Bronchial epithelial cell (primary cell): ENCODE measurements around the gene MMEL1. TPM values are rescaled to one million over a fixed set of nuclear protein-coding genes. Genes with fewer than 3 reads are reported as not detected.

Source experiments
- DNase-seq: peaks from one replicate; pipeline ENCODE4 v3.0.0-alpha.2; 2010; ENCODE audit warnings: low read depth
- FAIRE-seq: peaks from 2 replicates; lab custom pipeline; 2011; peaks lifted over from hg19 to GRCh38; lab: Jason Lieb, UNC
- H3K27me3 ChIP-seq: 2 replicates; pipeline ENCODE4 v1.5.1; 2011; ENCODE audit warnings: low read length; ENCODE audit not compliant: control insufficient read depth, insufficient read depth
- H3K36me3 ChIP-seq: 2 replicates; pipeline ENCODE4 v1.5.1; 2011; ENCODE audit warnings: low read length; ENCODE audit not compliant: control insufficient read depth, insufficient read depth
- H3K4me3 ChIP-seq: 2 replicates; pipeline ENCODE4 v1.5.1; 2011; ENCODE audit warnings: mild to moderate bottlenecking, low read depth, low read length, control low read depth
- total RNA-seq: library from RNA; depleted of rRNA; stranded (reverse); fragments of >200 nt; gene quantifications from 2 replicates; pipeline ENCODE4 v1.2.1, GENCODE V29; 2014
- TF ChIP-seq, protein P1 (sequence below): IDR thresholded peaks from 2 replicates; pipeline ENCODE4 v1.5.1; 2011; ENCODE audit warnings: mild to moderate bottlenecking, moderate library complexity, low read length, control low read depth, inconsistent platforms; ENCODE audit not compliant: insufficient read depth, severe bottlenecking

Gene MMEL1
- total RNA-seq, 1 donor from 2014 or later: not detected

- no peaks in the 10 kb centered on the region for H3K36me3 ChIP-seq
- FAIRE-seq (no peak), DNase-seq (peak; percentile 59)
- TF ChIP-seq, protein P1, sequence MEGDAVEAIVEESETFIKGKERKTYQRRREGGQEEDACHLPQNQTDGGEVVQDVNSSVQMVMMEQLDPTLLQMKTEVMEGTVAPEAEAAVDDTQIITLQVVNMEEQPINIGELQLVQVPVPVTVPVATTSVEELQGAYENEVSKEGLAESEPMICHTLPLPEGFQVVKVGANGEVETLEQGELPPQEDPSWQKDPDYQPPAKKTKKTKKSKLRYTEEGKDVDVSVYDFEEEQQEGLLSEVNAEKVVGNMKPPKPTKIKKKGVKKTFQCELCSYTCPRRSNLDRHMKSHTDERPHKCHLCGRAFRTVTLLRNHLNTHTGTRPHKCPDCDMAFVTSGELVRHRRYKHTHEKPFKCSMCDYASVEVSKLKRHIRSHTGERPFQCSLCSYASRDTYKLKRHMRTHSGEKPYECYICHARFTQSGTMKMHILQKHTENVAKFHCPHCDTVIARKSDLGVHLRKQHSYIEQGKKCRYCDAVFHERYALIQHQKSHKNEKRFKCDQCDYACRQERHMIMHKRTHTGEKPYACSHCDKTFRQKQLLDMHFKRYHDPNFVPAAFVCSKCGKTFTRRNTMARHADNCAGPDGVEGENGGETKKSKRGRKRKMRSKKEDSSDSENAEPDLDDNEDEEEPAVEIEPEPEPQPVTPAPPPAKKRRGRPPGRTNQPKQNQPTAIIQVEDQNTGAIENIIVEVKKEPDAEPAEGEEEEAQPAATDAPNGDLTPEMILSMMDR: peak; percentile 98
- H3K4me3 ChIP-seq: no peak overlapping the region
- H3K27me3 ChIP-seq: no peaks in the 10 kb centered on the region
These were observed 84.7 kb downstream of the MMEL1 start for GRCh38 chr1:2548068-2548589.

GRCh38 chr1:2547210-2548067, 85.4 kb downstream of the MMEL1 start:
- no peaks in the 10 kb centered on the region for H3K36me3 ChIP-seq
- FAIRE-seq: no peak
- peak overlapping the region; percentile 40 for H3K4me3 ChIP-seq
- no peaks in the 10 kb centered on the region for H3K27me3 ChIP-seq
- DNase-seq: no peak
- TF ChIP-seq, protein P1: no peak

DNA sequence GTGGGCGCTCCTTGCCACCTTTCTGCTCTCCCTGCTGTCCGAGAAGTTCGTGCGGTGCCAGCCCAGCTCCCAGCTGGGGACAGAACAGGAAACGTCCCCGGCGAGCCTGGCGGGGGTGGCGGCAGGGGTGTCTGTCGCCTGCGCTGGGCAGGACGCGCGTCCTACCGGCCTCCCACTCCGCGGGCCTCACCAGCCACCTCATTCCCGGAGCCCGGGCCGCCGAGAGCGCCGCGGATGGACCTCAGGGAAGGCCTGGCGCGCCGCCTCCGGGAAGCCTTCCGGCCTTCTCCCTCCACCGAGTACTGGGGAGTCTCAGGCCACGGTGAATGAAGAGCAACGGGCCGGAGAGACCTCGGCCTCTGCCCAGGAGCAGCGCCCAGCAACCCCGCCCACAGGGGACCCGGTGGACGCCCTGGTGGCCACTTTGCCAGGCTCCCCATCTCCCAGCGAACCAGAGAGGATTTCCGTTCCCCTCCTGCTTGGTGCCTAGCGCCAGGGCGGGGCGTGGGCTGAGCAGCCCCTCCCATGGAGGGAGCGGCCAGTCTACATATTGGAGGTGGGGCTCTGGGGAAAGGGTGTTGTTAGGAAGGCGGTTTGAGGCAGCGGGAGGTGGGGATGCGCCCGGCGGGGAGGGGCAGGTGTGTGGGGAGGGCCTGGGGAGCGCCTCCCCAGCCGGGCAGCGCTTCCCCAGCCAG, 86.2 kb downstream of the MMEL1 start:
- no peak for FAIRE-seq

GRCh38 chr1:2545754-2546514, 86.9 kb downstream of the MMEL1 start:
- TF ChIP-seq, protein P1: no peak
- FAIRE-seq (no peak), DNase-seq (peak; percentile 45)
- Histone ChIP-seq H3K4me3 (peak overlapping the region; percentile 40), H3K36me3 (no peaks in the 10 kb centered on the region), H3K27me3 (no peaks in the 10 kb centered on the region)

More for the DNA sequence above, 86.2 kb downstream of the MMEL1 start:
- Histone ChIP-seq H3K27me3 (no peaks in the 10 kb centered on the region), H3K4me3 (peak overlapping the region; percentile 40), H3K36me3 (no peaks in the 10 kb centered on the region)
- DNase-seq: peak; percentile 72
- TF ChIP-seq, protein P1: no peak

DNA sequence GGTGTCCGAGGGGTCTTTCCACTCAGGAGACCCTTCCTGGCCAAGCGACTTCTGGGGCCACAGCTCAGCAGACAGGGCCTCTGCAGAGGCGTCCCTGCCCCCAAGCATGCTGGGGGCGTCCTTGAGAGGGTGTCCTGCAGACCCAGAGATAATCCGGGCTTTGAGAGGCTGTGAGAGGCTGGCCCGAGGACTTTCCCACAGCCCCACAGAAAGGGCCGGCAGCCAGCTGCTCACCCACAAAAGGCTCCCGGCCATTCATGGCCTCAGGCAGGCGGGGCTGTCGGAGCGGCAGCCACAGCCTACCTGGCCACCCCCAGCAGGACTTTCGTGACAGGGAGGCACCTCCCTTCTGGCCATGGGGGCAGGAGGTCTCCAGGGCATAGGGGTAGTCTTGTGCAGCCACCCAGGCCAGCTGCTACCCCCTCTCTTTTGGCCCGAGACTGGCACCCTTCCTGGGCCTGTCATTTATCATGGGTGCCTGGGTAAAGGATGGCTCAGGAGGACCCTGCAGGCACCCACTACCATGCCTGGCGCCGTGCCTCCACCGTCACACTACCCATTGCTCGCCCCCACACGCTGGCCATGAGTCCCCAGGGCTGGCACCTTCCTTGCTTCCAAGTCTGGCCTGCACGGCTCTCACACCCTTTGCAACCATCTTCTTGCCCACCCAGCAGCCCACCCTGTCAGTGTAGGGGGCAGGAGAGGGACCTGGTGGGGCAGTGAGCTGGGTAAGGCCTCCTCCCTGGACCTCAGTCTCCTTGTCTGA, 87.8 kb downstream of the MMEL1 start:
- Histone ChIP-seq H3K4me3 (no peak overlapping the region), H3K36me3 (no peaks in the 10 kb centered on the region), H3K27me3 (no peaks in the 10 kb centered on the region)
- TF ChIP-seq, protein P1: no peak
- DNase-seq (no peak), FAIRE-seq (no peak)
